ENCODE measurements around the gene DAAM1.

DAAM1 gene

DNA sequence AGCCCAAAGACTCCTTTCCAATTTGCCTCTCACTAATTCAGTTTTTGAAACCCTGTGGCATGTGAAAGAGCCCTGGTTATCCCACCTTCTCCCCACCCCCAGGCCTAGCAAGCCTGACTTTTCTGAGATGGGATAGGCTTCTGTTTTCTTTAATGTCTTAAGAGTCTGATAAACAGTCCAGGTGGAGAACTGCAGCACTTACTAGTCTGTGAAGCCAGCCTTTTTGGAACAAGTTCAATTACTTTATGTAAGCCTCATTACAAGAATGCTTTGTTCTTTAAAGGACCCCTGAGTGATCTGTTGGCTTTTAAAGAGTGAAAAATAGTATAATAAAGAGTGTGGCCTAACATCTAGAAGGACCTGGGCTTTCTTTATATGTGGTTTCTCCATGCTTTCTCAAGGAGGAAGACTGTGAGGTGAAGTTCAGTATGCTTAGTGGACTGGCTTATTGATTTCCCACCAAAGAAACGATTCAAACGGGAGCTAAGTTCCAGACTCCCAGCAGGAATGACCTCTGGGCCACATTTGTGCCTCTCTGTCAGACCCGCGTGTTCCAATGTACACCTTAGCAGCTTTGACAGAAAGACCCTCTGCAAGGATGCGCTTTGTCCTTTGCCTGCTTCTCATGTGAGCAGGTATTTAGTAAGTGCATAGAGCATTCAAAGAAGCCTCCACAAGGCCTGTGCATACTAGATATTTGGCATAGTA lies 129.5 kb downstream of the DAAM1 start:
- H3K4me3 ChIP-seq (ENCODE audit: low read depth, low read length): no peak overlapping the region
- no peak for DNase-seq (ENCODE audit: low read depth)
- TF ChIP-seq, protein P1, sequence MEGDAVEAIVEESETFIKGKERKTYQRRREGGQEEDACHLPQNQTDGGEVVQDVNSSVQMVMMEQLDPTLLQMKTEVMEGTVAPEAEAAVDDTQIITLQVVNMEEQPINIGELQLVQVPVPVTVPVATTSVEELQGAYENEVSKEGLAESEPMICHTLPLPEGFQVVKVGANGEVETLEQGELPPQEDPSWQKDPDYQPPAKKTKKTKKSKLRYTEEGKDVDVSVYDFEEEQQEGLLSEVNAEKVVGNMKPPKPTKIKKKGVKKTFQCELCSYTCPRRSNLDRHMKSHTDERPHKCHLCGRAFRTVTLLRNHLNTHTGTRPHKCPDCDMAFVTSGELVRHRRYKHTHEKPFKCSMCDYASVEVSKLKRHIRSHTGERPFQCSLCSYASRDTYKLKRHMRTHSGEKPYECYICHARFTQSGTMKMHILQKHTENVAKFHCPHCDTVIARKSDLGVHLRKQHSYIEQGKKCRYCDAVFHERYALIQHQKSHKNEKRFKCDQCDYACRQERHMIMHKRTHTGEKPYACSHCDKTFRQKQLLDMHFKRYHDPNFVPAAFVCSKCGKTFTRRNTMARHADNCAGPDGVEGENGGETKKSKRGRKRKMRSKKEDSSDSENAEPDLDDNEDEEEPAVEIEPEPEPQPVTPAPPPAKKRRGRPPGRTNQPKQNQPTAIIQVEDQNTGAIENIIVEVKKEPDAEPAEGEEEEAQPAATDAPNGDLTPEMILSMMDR (conservative IDR thresholded peaks at IDR 0.05; ENCODE audit: low read depth, low read length): no peak

DNA sequence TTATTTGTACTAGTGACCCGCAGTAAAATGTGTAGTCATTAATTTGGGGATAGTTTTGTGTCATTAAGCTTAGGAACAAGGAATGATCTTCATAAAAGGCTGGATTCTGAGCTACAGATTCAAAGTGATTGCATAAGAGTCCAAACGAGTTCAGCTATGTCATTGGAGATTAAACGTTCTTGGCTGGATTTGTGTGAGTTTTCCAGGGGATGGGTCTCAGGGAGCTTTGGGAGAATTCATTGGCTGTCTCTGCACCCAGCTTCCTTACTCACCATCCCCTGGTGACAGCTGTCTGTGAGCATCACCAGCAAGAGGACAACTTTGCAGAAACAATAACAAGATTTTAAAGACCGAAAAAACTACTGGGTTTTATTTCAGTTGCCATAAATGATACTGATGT lies 130.4 kb downstream of the DAAM1 start:
- no peak for DNase-seq (ENCODE audit: low read depth)
- H3K4me3 ChIP-seq (ENCODE audit: low read depth, low read length): no peak overlapping the region
- TF ChIP-seq, protein P1 (conservative IDR thresholded peaks at IDR 0.05; ENCODE audit: low read depth, low read length): no peak

GRCh38 chr14:59320361-59320760 lies 131.9 kb downstream of the DAAM1 start:
- DNase-seq (ENCODE audit: low read depth): no peak
- no peak overlapping the region for H3K4me3 ChIP-seq (ENCODE audit: low read depth, low read length)
- TF ChIP-seq, protein P1 (conservative IDR thresholded peaks at IDR 0.05; ENCODE audit: low read depth, low read length): no peak

GRCh38 chr14:59320763-59321625 lies 132.5 kb downstream of the DAAM1 start:
- no peak overlapping the region for H3K4me3 ChIP-seq (ENCODE audit: low read depth, low read length)
- peak; percentile 65 for DNase-seq (ENCODE audit: low read depth)
- TF ChIP-seq, protein P1 (conservative IDR thresholded peaks at IDR 0.05; ENCODE audit: low read depth, low read length): no peak

DNA sequence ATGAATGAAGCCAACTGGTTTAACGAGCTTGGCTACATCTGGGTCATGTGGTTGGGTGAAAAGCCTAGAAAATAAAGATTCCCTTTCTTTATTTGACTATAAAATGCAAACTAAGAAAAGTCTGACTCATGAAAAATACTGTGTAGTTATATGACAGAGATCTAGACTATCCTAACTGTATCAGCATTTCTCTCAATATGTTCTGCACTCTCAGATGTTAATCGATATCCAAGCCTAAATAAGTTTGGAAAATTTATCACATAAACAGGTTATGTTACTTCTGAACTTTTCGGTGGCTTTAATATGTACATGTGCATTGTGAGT lies 133.1 kb downstream of the DAAM1 start:
- no peak for DNase-seq (ENCODE audit: low read depth)
- no peak overlapping the region for H3K4me3 ChIP-seq (ENCODE audit: low read depth, low read length)
- TF ChIP-seq, protein P1 (conservative IDR thresholded peaks at IDR 0.05; ENCODE audit: low read depth, low read length): no peak

- no peak for DNase-seq (ENCODE audit: low read depth)
- H3K4me3 ChIP-seq (ENCODE audit: low read depth, low read length): no peak overlapping the region
- TF ChIP-seq, protein P1 (conservative IDR thresholded peaks at IDR 0.05; ENCODE audit: low read depth, low read length): no peak
Measured at GRCh38 chr14:59325906-59326305, 137.4 kb downstream of the DAAM1 start.

Data from choroid plexus epithelial cell (primary cell).